Measurements from ENCODE around the gene ATXN7.

ATXN7 gene

DNA sequence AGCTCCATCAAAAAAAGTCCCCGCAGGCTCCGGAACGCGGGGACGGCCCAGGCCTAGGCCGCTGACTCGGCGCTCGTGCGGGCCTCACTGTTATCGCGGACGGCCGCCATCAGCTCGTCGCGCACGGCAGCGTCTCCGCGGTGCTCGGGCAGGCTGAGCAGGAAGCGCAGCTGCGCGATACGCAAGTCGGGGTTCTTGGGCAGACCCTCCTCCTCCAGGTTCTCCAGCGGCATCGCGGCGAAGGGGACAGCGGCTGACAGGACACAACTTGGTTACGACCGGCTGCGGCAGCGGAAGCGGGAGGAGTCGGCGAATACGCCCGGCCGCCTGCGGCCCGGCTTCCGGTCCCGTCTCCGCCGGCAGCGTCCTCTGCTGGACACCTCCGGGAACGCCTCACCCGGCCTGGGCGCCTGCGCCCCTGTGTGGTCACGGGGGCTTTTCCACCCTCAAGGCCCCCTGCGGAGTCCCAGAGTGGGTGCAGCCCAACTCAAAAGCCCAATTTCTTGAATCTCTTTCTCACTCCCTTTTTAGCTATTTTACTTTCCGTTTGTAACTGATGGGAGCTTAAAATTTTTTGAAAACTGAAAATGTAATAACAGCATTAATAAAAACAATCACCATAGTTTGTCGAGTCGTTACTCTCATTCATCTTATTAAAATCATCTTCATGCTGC is 159.7 kb downstream of the ATXN7 start, which contains the start of gene PSMD6:
TSS of gene PSMD6 (minus strand) at position 308 of the 674 bp plus-strand sequence. CDS start at position 233, 75 bp downstream.
- DNase-seq (ENCODE audit: low read depth) = peak; percentile 55

DNA sequence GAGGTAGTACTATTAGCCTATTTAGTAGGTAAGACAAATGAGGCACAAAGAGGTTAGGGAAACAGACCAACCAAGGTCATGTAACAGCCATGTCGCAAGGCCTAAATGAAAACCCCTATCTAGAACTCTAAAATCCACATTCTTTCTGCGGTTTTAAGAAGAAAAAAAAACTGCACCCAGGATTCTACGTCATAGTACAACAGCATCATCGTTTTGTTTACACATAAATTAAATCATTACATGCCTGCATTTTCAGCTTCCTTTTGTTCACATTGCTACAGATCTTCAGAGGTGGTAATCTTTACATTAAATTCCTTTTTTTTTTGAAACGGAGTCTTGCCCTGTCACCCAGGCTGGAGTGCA is 160.2 kb downstream of the ATXN7 start:
- DNase-seq (ENCODE audit: low read depth) = no peak

DNA sequence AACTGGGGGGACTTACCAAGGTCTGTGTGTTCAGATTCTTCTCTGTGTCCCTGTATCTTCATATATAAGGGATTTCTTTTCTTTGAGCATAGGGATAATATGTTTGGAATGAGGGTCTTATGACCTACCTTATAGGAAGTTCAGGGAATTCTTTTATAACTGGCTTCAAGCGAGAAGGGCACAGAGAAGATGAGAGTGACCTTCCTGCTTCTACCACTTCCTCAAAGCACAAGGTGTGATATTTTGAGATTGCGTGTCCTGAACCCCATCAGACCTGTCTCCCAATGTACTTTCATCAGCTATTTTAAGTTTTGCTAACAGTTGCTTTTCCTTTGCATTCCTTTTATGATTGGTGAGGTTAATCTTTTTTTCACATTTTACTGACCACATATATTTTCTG is 162.7 kb downstream of the ATXN7 start:
- no peak for DNase-seq (ENCODE audit: low read depth)

DNA sequence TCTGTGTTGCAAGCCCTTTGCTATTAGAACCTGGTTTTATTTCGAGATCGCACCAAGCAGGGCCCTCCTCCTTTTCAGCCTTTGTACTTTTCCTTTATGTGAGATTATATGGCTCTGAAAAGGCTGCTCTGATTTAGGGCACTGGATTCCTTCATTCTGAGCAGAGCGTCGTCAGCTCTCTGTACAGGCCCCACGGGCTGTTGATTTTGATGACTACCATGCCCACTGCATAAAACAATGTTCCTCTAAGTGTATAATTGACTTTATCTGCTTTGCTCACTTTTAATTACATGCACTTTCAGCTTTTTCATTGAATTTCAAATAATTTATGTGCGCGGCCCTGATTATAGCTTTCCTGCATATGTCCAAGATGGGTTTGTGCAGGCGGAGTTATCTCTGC is 164.0 kb downstream of the ATXN7 start:
- no peak for DNase-seq (ENCODE audit: low read depth)

DNA sequence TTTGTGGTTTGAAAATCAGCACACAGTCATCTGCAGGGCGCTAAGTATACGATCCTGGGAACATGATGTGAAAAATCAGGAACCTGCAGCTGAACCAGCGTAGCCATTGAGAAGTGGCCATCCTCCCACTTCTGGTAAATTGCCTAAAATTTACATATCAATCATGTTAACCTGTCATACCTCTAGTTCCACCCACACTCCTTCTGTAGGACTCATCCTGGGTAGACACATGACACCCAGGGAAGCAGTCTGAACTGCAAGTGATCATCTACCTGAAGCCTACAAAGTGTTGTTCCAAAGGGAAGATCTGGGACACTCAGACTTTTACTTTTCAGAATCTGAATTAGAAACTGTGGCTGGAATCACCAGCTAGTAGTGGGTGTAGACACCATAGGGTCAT is 165.1 kb downstream of the ATXN7 start:
- no peak for DNase-seq (ENCODE audit: low read depth)

DNA sequence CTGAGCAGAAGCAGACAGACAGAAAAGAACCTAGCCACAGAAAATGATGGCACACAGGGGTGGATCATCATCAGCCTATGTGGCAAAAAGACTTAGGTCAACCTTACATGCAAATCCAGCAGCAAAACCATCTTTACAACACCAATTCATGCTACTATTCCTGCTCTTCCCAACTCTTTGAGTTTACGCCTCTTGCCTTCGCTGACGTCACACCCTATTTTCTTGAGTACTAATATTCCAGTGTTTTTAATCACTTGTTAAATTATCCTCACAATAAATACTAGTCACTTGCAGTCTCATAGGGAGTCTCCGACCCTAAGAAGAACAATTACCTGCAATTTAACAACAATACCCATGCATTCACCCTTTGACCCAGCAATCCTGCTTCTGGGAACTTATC is 165.6 kb downstream of the ATXN7 start:
- no peak for DNase-seq (ENCODE audit: low read depth)

DNA sequence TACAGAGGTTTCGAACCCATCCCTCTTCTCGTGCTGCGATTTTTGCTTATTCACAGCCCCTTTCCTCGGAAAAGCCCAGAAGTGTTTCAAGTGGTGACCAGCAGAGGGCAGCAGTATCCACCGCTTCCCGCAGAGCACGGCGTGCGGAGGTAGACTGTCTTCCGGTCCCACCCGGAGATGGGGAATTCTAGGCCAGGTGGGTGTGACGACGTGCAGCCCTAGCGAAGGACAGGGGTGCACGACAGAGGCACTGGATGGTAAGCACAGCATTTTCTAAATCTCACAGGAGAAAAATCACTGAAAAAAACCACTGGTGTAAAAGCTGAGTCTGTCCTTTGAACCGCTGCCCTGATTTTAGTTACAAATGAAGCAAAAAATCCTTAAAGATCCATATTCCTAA is 167.1 kb downstream of the ATXN7 start:
- DNase-seq (ENCODE audit: low read depth) = peak; percentile 23

DNA sequence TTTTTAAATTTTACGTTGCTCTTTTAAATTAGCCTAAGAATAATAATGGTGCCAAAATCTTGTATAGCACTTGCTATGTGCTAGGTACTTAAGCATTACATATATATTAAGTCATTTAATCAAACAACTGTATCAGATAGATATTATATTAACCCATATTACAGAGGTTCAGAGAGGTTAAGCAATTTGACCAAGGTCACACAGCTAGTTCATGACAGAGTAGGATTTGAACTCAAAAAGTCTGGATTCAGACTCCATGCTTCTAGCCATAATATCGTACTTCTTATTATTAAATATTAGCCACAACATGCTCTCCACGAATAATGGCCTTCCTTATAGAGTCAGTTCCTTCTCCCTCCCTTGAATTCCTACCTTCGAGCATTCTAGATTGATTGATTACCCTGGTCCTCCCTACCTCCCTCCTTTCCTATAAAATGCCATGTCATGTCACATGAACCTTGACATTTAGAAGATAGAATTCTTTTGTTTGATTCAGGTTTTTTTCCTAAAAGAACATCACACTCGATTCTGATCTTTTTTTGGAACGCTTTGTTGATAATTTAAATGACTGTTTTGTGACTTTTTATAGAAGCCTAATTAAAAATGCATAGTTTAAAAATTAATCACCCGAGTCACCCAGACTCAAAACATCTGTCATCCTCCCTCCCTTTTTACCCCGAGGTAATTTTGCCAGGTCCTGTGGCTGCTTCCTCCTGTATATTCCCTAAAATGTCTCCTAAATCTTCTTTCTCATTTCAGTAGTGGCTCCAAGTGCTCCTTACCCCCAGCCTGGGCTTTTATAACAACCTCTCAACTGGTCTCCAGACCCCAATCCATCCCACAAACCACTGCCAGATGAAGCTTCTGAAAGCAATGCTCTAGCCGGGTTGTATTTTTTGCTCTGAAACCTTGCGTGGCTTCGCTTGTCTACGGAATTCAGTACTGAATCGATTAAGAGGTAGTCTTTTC is 168.2 kb downstream of the ATXN7 start:
- DNase-seq (ENCODE audit: low read depth) = no peak

DNA sequence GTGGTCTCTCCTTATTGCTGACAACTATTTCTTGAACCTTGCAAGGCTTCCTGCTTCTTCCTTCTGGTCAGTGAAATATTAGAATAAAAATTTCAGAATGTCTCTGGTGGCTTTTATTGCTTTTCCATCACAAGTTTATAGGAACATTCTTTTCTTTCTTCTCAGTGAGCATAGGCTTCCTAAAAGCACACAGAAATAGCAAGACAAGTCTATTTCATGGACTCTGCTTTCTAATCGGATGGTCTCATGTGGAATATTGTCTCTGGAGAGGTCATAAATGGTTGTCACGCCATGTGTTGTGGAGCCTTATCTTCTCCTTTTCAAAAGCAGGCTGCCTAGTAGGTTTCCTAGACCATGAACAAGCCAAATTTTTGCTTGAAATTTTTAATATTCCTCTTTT is 169.4 kb downstream of the ATXN7 start:
- DNase-seq (ENCODE audit: low read depth) = no peak

DNA sequence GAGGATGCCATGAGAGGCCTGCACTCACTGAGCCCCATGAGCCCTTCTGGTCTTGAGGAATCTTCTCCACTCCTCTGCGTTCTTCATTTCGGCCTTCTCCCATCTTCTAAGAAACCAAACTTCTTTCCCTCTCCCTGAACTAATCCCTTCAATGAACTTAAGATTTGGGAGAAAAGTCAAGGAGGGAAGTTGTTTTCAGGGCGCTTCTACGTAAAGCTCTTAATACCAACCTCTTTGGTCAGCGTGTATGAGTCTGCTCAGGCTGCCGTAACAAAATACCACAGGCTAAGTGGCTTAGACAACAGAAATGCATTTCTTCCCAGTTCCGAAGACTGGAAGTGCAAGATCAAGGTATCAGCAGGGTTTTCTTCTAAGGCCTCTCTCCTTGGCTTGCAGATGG is 173.4 kb downstream of the ATXN7 start:
- no peak for DNase-seq (ENCODE audit: low read depth)

DNA sequence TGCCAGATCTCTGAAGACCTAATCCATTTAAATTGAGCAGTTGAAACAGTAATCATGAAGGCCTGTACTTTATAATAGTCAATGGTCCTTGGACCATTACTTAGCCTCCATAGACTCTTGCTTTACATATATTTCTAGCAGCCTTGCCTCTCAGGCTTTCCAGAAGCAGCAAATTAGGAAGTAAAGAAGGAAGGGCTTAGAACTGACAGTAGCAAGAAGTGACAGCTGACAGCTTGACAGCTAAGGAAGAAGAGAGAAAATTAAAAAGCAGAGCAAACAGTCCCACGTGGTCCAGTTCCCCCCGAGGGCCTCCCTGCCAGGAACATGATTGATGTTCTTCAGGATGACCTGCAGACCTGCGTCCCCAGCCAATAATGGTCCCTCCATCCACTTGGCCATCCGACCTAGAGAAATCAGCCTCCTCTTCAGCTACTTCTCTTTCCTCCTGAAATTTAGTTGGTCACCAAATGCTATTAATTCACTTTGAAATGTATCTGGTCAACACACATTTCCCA is 174.6 kb downstream of the ATXN7 start:
- DNase-seq (ENCODE audit: low read depth) = no peak

DNA sequence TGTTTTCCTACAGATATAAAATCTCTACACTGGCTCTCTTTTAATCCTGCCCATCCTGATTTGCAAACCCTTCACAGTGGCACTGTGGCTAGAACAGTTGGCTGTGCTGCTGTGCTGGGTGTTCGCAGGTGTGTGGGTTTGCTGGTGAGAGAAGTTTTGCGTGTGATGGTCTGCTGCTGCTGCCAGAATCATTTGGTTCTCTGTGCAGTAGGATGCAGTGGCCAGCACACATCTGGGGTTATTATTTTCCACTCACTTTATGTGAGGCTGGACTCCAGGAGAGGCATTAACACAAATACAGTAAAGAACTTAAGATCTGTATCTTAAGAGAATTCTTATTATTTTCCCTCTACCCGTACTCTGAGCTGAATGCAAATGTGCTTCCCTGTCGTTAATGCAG is 175.7 kb downstream of the ATXN7 start:
- no peak for DNase-seq (ENCODE audit: low read depth)

DNA sequence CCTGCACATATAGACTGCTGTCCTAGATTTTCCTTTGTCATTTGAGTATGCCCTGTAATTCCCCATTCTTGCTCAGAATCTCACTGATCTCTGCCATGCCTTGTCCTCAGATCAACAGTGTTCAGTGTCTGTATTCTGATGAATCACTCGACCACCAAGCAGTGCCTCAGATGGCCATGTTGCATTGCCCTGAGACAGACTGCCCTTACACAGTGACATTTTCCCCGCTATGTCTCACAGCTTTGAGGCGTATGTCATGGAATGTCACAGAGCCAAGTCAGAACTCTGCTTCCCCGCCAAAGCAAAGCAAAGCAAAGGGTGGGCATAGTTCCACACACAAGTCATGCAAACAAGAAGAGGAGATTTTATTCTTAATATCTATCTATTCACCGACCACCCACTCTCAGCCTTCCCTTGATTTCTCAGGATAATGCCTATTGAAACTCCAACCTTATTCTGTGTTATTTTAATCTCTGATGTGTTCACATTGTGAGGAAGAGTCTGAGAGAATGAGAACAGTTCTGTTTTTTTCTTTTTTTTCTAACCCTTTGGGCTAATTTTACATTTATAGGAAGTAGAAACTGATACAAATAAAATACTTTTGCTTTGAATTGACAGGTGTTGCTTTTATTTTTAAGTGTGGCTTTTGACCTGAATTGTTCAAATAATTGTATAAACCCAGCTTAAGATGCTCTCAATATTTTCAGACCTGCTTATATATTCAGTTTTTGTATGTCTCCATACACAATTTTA is 176.5 kb downstream of the ATXN7 start:
- no peak for DNase-seq (ENCODE audit: low read depth)

DNA sequence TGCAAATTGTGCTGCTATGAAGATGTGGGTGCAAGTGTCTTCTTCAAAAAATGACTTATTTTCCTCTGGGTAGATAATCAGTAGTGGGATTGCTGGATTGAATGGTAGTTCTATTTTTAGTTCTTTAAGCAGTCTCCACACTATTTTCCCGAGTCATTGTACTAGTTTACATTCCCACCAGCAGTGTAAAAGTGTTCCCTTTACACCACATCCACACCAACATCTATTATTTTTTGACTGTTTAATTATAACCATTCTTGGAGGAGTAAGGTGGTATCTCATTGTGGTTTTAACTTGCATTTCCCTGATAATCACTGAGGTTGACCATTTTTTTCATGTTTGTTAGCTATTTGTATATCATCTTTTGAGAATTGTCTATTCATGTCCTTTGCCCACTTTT is 179.3 kb downstream of the ATXN7 start:
- DNase-seq (ENCODE audit: low read depth) = no peak

DNA sequence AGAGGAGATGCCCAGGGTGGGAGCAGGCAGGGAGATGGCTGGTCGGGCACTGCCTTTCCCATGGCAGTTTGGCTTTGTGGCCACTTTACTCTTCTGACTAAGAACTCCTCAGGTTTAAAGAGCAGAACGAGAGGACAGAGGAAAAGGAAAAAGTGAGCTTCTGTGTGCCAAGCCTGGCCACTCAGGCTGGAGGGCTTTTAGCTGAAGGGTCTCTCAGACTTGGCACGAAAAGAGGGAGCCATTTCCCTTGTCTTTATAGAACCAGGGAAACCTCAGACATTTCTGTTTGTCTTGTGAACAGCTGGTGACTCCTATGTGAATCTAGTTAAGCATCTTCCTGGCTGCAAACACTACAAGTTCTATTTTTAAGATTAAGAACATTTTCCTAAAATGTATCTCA is 182.9 kb downstream of the ATXN7 start:
- no peak for DNase-seq (ENCODE audit: low read depth)

DNA sequence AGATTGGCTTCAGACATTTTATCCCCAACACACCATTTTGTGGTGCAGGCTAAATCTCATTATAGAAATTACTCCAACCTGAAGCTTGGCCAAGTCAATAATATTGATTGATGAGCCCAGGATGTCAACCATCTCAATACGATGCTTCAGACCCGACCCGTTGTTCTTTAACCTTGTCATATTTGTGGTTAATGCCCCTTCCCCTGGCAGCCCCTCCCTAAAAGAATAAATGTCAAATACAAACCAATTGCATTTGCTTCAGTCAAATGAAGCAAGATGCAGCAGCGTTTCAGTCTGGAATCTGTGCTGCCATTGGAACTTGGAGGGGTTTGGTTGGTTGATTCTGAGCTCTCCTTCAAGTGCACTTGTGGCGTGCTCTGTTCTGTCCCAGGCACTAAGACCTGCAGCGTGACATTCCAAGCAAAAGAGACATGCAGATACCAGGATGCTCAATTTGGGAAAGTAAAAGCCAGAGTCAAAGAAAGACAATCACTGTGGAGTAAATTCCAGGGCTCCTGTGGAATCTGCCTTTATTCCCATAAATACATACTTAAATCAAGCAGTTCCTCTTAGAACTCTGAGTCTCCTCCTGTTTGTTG is 183.4 kb downstream of the ATXN7 start:
- DNase-seq (ENCODE audit: low read depth) = no peak

DNA sequence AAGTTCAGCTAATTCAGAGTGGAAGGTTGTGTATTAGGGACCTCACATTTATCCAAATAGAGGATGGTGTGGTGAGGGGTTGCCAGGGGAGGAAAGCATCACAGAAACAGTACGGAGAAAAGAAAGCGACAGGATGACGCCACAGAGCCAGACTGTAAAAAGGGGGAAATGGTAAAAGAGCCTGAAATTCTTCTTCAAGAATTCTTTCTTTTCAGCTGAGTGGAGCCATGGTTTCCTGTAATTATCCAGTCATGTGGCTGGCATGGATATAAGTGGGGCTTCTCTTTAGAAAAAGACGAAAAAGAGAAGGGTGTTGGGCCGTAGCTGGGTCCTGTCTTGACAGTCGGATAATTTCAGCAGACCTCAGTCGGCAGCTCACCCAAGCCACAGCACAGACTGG is 184.1 kb downstream of the ATXN7 start:
- DNase-seq (ENCODE audit: low read depth) = no peak

DNA sequence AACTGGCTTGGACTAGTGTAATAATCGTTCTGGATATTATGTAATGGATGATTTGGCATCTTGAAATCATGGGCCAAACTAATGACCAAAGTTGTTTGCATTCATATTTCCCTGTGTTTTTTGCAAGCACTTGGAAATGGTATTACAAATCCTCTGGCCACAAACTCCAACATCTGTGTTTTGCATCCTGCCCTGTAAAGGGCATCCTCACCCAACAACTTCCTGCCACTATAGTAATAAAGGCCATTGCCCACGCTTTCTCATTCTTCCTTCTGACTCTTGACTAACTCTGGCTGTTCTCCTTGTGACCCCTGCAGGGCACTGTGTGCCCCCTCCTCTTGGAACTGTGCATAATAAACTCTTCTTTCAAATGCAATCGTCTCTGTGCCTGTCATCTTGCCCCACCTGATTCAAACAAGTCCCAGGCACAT is 185.0 kb downstream of the ATXN7 start:
- DNase-seq (ENCODE audit: low read depth) = peak; percentile 65

DNA sequence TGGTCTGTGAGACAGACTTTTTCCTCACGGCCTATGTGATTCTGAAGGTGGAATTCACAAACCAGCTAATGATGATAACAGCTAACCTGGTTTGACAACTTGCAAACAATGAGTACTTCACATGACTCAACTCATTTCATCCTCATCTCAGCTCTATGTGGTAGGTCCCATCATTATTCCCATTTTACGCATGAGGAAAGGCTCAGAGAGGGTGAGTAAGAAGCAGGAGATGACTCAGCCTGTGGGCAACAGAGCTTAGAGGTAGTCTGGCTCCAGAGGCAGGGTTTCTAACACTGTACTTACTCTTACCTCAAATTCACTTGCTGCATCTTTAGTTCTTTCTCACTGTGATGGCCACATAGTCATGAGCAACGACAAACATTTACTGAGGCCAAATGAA is 185.5 kb downstream of the ATXN7 start:
- DNase-seq (ENCODE audit: low read depth) = no peak

DNA sequence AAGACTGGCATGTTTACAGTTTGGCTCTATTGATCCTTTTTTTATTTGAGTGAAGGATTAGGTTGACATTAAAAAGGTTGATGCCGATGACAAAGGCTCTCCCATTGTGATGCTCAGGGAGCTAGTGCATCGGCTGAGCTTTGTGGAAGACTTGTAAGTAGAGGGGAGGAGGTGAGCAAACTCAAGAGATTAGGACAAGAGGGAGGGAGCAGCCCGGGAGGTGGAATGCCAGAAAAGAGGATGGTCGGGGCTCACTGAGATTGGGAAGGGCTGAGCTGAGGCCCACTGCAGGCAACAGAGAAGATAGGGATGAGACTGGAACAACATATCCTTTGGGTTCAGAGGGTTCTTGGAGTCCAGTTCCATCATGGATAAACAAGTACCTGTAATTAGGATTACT is 186.2 kb downstream of the ATXN7 start:
- DNase-seq (ENCODE audit: low read depth) = no peak
